ENCODE data around the gene ARRB1. TPM values are rescaled to one million over a fixed set of nuclear protein-coding genes. Genes with fewer than 3 reads are reported as not detected.
A peak's percentile ranks its signal among the peaks of the same experiment; 100 is the strongest.

The ARRB1 gene
- total RNA-seq, 2 donors from 2014 or later: 41.7 to 128 TPM

GRCh38 chr11:75279273-75279672 lies 72.2 kb downstream of the ARRB1 start:
- peaks cover 80% of the 10 kb centered on the region for H3K36me3 ChIP-seq (ENCODE audit: control insufficient read depth, insufficient read depth, low read length)
- TF ChIP-seq, protein P1, sequence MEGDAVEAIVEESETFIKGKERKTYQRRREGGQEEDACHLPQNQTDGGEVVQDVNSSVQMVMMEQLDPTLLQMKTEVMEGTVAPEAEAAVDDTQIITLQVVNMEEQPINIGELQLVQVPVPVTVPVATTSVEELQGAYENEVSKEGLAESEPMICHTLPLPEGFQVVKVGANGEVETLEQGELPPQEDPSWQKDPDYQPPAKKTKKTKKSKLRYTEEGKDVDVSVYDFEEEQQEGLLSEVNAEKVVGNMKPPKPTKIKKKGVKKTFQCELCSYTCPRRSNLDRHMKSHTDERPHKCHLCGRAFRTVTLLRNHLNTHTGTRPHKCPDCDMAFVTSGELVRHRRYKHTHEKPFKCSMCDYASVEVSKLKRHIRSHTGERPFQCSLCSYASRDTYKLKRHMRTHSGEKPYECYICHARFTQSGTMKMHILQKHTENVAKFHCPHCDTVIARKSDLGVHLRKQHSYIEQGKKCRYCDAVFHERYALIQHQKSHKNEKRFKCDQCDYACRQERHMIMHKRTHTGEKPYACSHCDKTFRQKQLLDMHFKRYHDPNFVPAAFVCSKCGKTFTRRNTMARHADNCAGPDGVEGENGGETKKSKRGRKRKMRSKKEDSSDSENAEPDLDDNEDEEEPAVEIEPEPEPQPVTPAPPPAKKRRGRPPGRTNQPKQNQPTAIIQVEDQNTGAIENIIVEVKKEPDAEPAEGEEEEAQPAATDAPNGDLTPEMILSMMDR (conservative IDR thresholded peaks at IDR 0.05): no peak
- H3K9ac ChIP-seq (ENCODE audit: extremely low read depth, low read length, poor library complexity, severe bottlenecking): peak overlapping the region; percentile 6
- Mint-ChIP-seq H3K4me3 (no peak overlapping the region), H3K36me3 (ENCODE audit: low read depth) (peaks cover 68% of the 10 kb centered on the region), H3K9me3 (no peaks in the 10 kb centered on the region), H3K27me3 (ENCODE audit: insufficient read depth) (no peaks in the 10 kb centered on the region), H3K4me1 (peaks cover 22% of the 10 kb centered on the region), H3K27ac (peak overlapping the region; percentile 95)
- H3K4me3 ChIP-seq (ENCODE audit: low read length): no peak overlapping the region
- no peaks in the 10 kb centered on the region for H3K9me3 ChIP-seq (ENCODE audit: control insufficient read depth, low read length)
- no peaks in the 10 kb centered on the region for H3K27me3 ChIP-seq (ENCODE audit: control insufficient read depth, insufficient read depth, low read length, poor library complexity, severe bottlenecking)
- no peak overlapping the region for H3K27ac ChIP-seq (ENCODE audit: low read depth, low read length)
- peak; percentile 55 for DNase-seq
- 92% methylated on average over 5 of the region's 5 CpGs; no CpG with 5 or more reads in 1 of the 2 experiments for WGBS, 2 experiments (ENCODE audit: insufficient coverage in 1 of 2, insufficient read length in 1 of 2)
- H3K4me1 ChIP-seq (ENCODE audit: control insufficient read depth, insufficient read depth, low read length): peaks cover 14% of the 10 kb centered on the region

DNA sequence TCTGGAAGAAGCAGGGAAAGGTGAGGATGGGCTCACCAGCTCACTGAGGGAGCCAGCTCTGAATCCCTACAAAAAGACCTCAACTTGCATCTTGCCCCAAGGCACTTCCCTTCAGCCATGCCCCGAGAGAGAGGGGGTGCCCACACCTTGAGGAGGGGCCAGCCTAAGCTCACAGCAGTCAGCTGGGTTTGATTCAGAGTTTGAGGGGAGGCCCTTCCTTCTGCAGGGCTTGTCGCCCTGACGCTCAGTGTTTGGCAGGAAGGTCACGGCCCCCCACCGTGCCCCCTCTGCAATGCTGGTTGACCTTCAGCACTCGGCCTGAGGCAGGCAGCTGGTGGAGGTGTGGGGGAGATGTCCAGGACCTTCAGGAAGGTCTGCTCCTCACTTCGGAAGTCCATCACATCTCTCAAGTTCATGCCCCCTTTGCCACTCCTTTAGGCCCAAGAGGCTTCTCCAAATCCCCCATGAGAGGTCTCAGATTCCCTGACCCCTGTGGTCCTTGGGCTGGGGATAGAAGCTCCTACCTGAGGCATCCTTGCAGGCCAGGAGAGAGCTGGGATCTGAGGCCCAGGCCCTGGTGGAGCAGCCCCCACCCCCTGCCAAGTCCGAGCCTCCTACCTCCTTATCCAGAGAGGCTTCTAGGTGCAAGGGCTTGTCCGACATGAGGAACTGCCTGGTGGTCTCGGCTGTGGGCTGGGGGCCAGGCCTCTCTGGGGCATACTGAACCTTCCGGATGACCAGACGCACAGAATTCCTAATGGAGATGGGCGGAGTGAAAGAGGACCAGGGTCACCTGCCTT lies 73.3 kb downstream of the ARRB1 start:
- TF ChIP-seq, protein P1 (conservative IDR thresholded peaks at IDR 0.05): no peak
- Histone ChIP-seq H3K27me3 (ENCODE audit: control insufficient read depth, insufficient read depth, low read length, poor library complexity, severe bottlenecking) (no peaks in the 10 kb centered on the region), H3K9ac (ENCODE audit: extremely low read depth, low read length, poor library complexity, severe bottlenecking) (no peak overlapping the region), H3K4me1 (ENCODE audit: control insufficient read depth, insufficient read depth, low read length) (peaks cover 14% of the 10 kb centered on the region), H3K36me3 (ENCODE audit: control insufficient read depth, insufficient read depth, low read length) (peaks cover 80% of the 10 kb centered on the region), H3K9me3 (ENCODE audit: control insufficient read depth, low read length) (no peaks in the 10 kb centered on the region), H3K27ac (ENCODE audit: low read depth, low read length) (no peak overlapping the region), H3K4me3 (ENCODE audit: low read length) (no peak overlapping the region)
- H3K27ac Mint-ChIP-seq: peak overlapping the region; percentile 95
- no peak overlapping the region for H3K4me3 Mint-ChIP-seq
- 89 to 98% methylated on average over 8 to 13 of the region's 13 CpGs for WGBS, 2 experiments (ENCODE audit: insufficient coverage in 1 of 2, insufficient read length in 1 of 2)
- no peak for DNase-seq
- H3K9me3 Mint-ChIP-seq: no peaks in the 10 kb centered on the region
- no peaks in the 10 kb centered on the region for H3K27me3 Mint-ChIP-seq (ENCODE audit: insufficient read depth)
- H3K4me1 Mint-ChIP-seq: peaks cover 22% of the 10 kb centered on the region
- H3K36me3 Mint-ChIP-seq (ENCODE audit: low read depth): peaks cover 69% of the 10 kb centered on the region

DNA sequence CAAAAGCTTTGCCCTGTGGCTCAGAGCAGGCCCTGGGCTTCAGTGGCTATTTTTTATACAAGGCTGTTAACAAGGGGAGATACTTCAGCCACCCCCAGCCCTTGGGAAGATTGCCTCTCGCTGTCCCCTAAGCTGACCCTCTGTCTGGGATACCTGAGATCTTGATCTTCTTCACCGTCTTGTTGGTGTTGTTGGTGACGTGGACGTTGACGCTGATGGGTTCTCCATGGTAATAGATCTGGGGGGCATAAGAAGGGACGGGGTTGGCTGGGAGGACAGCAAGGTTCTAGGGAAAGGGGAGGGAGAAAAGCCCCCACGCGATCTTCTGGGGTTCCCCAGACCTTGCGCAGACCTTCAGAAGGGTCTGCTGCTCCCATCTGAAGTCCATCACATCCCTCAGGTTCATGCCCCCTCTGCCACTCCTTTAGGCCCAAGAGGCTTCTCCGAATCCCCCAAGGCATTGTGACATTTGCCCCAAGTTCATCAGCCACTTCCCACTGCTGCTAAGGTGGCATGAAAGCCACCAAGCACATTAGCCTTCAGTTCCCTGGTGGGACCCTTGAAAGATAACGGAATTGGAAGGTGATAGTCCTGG lies 74.2 kb downstream of the ARRB1 start:
- Mint-ChIP-seq H3K4me1 (peaks cover 22% of the 10 kb centered on the region), H3K4me3 (no peak overlapping the region), H3K27me3 (ENCODE audit: insufficient read depth) (no peaks in the 10 kb centered on the region), H3K9me3 (no peaks in the 10 kb centered on the region), H3K27ac (peak overlapping the region; percentile 58), H3K36me3 (ENCODE audit: low read depth) (peaks cover 71% of the 10 kb centered on the region)
- peaks cover 14% of the 10 kb centered on the region for H3K4me1 ChIP-seq (ENCODE audit: control insufficient read depth, insufficient read depth, low read length)
- TF ChIP-seq, protein P1 (conservative IDR thresholded peaks at IDR 0.05): no peak
- no peak overlapping the region for H3K9ac ChIP-seq (ENCODE audit: extremely low read depth, low read length, poor library complexity, severe bottlenecking)
- peaks cover 79% of the 10 kb centered on the region for H3K36me3 ChIP-seq (ENCODE audit: control insufficient read depth, insufficient read depth, low read length)
- H3K4me3 ChIP-seq (ENCODE audit: low read length): no peak overlapping the region
- WGBS, 2 experiments (ENCODE audit: insufficient coverage in 1 of 2, insufficient read length in 1 of 2): 93 to 97% methylated on average over 3 to 11 of the region's 11 CpGs
- DNase-seq: no peak
- no peaks in the 10 kb centered on the region for H3K9me3 ChIP-seq (ENCODE audit: control insufficient read depth, low read length)
- H3K27me3 ChIP-seq (ENCODE audit: control insufficient read depth, insufficient read depth, low read length, poor library complexity, severe bottlenecking): no peaks in the 10 kb centered on the region
- H3K27ac ChIP-seq (ENCODE audit: low read depth, low read length): no peak overlapping the region

Measured in endodermal cell (in vitro differentiated cells).